Activated naive CD4-positive, alpha-beta T cell treated with anti-CD3 and anti-CD28 coated beads for 36 hours (primary cell): ENCODE data around the gene PHF13. TPM values are rescaled to one million over a fixed set of nuclear protein-coding genes. Genes with fewer than 3 reads are reported as not detected.

ENCODE experiments used
- CTCF ChIA-PET: fragments of 350-600 bp; sonication (Branson Sonifier 250); formaldehyde crosslinking; loops from one replicate; lab custom pipeline; 2021; ENCODE audit warnings: antibody characterized with exemption; lab: Charles Lee
- DNase-seq: peaks from one replicate; pipeline ENCODE4 v3.0.0-alpha.2; 2020
- H3K27ac Mint-ChIP-seq: one replicate; pipeline ENCODE4 v1.8.0; 2021; ENCODE audit warnings: mild to moderate bottlenecking, mixed read lengths
- H3K27me3 Mint-ChIP-seq: one replicate; pipeline ENCODE4 v1.8.0; 2021; ENCODE audit warnings: low read depth, mixed read lengths
- H3K36me3 Mint-ChIP-seq: one replicate; pipeline ENCODE4 v1.8.0; 2021; ENCODE audit warnings: low read depth, mixed read lengths
- H3K4me1 Mint-ChIP-seq: one replicate; pipeline ENCODE4 v1.8.0; 2021; ENCODE audit warnings: low read depth, mixed read lengths
- H3K4me3 Mint-ChIP-seq: one replicate; pipeline ENCODE4 v1.8.0; 2021; ENCODE audit warnings: mild to moderate bottlenecking, moderate library complexity, mixed read lengths
- H3K9me3 Mint-ChIP-seq: one replicate; pipeline ENCODE4 v1.8.0; 2021; ENCODE audit warnings: mixed read lengths
- intact Hi-C: fragments of 100-400 bp; cut with micrococcal nuclease; formaldehyde crosslinking; loops from one replicate; pipeline ENCODE4 v1.15.1; 2023
- total RNA-seq, 2 experiments: library from RNA; stranded (reverse); gene quantifications; one replicate each; pipeline ENCODE4 v1.2.3, GENCODE V29; 2021

The PHF13 gene
- 10 to 100 TPM; 10.8 to 11.3 TPM for total RNA-seq

DNA sequence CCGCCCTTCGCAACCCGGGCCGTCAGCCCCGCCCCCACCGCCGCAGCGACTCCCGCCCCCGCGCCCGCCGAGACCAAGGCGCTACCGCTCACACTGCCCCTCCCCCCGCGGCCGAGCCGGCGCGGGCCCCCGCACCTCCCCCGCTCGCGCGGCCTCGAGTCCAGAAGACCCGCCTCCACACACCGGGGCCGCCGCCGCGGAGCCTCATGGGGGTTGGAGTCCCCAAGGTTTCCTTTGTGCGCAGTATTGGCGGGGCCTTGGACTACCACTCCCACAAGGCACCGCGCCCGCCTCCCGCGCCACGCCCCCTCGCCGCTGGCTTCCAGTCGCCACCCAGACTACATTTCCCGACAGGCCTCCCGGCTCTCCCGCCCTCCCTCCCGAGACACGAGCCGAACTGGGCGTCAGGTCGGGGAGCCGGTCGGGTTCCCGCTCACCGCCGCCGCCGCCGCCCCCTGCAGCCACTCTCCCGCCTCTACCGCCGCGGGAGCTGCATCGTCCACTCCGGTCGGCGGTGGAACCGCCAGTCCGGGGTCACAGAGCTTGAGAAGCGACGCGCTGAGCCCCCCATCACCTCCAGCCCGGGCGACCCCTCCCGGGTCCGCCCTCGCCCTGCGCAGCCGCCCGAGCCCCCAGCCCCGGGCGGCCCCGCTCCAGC lies at the start of gene PHF13:
Gene PHF13 (plus strand): TSS at position 371 of the 658 bp plus-strand sequence. CDS start 336 bp downstream, outside the sequence.
- H3K36me3 Mint-ChIP-seq = peaks cover 10% of the 10 kb centered on the region
- peak; percentile 100 for DNase-seq
- peak within 1 kb of the TSS; percentile 81 for H3K27ac Mint-ChIP-seq
- intact Hi-C loops = loop anchor here (1.0 kb wide), 4 partner anchors 12 to 59 kb away; partner anchors contain the start of genes NOL9 and ZBTB48
- H3K4me1 Mint-ChIP-seq = peaks cover 17% of the 10 kb centered on the region
- H3K4me3 Mint-ChIP-seq = peak within 1 kb of the TSS; percentile 87
- H3K27me3 Mint-ChIP-seq = no peaks in the 10 kb centered on the region
- no peaks in the 10 kb centered on the region for H3K9me3 Mint-ChIP-seq
- CTCF ChIA-PET = interaction anchor here (1.0 kb wide), 1 partner anchor 59 kb away, joined by 3 read pairs; the partner anchor contains the start of gene NOL9

DNA sequence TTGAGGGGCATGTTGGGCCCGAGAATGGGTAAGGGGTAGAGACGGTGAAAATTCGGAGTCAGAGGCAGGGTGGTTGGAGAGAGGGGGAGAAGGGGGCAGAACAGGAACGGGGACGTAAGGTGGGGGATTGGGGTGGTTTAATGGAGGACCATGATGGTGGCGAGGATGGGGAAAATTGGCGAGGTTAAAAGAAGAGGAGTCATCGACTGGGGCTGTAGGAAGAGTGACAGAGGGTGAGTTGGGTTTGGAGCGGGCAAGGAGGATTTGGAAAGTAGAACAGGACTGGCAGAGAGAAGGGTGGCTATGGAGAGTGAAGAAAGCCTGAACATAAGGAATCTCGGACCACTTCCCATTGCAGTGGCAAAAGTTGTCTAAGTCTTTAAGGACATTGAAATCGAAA lies 44.5 kb upstream of the PHF13 start:
- H3K9me3 Mint-ChIP-seq = peaks cover 9% of the 10 kb centered on the region
- intact Hi-C loops = no loop called here
- CTCF ChIA-PET = interaction anchor here (0.6 kb wide), 1 partner anchor 19 kb away, joined by 3 read pairs; no protein-coding TSS in a partner anchor
- H3K27me3 Mint-ChIP-seq = no peaks in the 10 kb centered on the region
- no peak overlapping the region for H3K4me3 Mint-ChIP-seq
- no peaks in the 10 kb centered on the region for H3K36me3 Mint-ChIP-seq
- no peak overlapping the region for H3K27ac Mint-ChIP-seq
- no peaks in the 10 kb centered on the region for H3K4me1 Mint-ChIP-seq
- no peak for DNase-seq

DNA sequence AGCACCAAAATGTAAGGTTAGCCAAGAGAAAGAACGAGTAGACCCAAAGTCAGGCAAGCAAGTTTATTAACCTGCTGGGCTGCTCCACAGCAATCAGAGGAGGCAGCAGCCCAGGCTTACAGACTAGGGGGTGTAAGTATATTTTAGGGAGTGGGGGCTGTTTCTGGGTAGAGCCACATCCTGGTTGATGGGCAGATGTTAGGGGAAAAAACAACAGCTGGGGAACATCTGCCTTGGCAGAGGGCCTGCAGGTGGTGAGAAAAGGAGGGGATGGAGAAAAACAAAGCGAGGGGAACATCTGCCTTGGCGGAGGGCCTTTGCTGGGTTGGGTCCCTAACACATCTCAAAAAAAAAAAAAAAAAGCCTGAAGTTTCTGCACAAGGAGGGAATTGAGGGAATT lies 43.4 kb upstream of the PHF13 start:
- Mint-ChIP-seq H3K36me3 (no peaks in the 10 kb centered on the region), H3K4me1 (no peaks in the 10 kb centered on the region), H3K4me3 (no peak overlapping the region), H3K9me3 (peaks cover 9% of the 10 kb centered on the region), H3K27ac (no peak overlapping the region), H3K27me3 (no peaks in the 10 kb centered on the region)
- DNase-seq = no peak
- CTCF ChIA-PET = no interaction called here
- intact Hi-C loops = no loop called here

DNA sequence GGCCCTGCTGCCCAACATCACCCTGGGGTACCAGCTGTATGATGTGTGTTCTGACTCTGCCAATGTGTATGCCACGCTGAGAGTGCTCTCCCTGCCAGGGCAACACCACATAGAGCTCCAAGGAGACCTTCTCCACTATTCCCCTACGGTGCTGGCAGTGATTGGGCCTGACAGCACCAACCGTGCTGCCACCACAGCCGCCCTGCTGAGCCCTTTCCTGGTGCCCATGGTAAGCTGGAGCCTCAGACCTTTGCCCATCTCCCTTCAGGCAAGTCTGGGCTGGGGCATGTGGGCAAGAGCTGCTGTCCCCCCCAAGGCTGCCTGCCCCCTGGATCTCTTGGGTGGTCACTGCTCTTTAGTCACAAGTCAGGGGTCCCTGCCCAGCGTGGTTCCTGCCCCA lies 42.5 kb upstream of the PHF13 start:
- Mint-ChIP-seq H3K36me3 (no peaks in the 10 kb centered on the region), H3K27me3 (no peaks in the 10 kb centered on the region), H3K27ac (no peak overlapping the region), H3K9me3 (peaks cover 9% of the 10 kb centered on the region), H3K4me3 (no peak overlapping the region), H3K4me1 (no peaks in the 10 kb centered on the region)
- intact Hi-C loops = no loop called here
- CTCF ChIA-PET = no interaction called here
- DNase-seq = no peak

DNA sequence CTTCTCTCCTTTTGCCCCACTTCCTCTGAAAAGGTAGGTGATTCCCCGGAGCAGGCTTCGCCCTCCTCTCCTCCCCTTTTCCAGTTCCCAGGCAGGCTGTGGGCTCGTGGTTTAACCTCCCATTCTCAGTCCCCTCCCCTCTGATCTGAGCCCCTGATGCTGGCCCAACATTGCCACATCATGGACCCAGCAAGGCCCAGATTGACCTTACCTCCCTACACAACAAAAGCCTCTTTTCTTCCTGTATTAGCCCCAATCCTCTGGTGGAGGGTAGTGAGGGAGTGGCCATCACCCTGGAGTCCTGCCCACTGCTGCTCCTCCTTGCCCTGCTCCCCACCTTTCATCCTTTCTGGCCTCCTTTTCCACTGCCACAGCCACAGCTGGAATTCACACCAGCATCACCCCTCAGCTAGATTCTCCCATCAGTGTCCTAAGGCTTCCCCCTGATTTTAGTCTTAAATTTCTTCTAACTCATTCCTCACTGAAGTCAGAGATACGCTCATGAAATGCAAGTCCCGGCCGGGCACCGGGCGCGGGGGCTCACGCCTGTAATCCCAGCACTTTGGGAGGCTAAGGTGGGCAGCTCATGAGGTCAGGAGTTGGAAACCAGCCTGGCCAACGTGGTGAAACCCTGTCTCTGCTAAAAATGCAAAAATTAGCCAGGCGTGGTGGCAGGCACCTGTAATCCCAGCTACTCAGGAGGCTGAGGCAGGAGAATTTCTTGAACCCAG lies 40.7 kb upstream of the PHF13 start:
- CTCF ChIA-PET = interaction anchor here (0.7 to 0.8 kb wide), 2 partner anchors 11 to 1214 kb away, joined by 3 to 4 read pairs; no protein-coding TSS in a partner anchor
- H3K27ac Mint-ChIP-seq = no peak overlapping the region
- intact Hi-C loops = no loop called here
- no peaks in the 10 kb centered on the region for H3K36me3 Mint-ChIP-seq
- peaks cover 9% of the 10 kb centered on the region for H3K9me3 Mint-ChIP-seq
- no peak for DNase-seq
- H3K27me3 Mint-ChIP-seq = no peaks in the 10 kb centered on the region
- no peak overlapping the region for H3K4me3 Mint-ChIP-seq
- H3K4me1 Mint-ChIP-seq = no peaks in the 10 kb centered on the region

DNA sequence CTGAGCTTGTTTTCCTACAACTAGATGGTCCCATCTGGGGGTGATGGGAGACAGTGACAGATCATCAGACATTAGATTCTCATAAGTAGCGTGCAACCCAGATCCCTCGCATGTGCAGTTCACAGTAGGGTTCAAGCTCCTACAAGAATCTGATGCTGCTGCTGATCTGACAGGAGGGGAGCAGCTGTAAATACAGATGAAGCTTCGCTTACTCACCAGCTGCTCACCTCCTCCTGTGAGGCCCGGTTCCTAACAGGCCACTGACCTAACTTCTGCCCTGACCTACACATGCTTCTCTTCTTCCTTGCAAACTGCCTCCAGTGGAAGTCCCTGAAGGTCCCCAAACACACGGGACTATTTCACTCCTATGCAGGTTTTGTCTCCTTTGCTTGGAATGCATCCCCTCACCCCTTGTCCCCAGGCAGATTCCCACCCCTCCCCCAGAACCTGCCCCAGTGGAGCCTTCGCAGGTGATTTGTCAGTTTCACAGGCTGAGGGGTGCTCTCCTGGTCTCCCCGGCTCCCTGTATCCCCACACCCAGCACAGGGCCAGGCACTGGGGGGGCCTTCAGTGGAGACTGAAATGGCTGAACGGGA lies 39.4 kb upstream of the PHF13 start:
- intact Hi-C loops = no loop called here
- CTCF ChIA-PET = interaction anchor here (0.6 kb wide), 1 partner anchor 12 kb away, joined by 4 read pairs; no protein-coding TSS in a partner anchor
- H3K27me3 Mint-ChIP-seq = no peaks in the 10 kb centered on the region
- peaks cover 2% of the 10 kb centered on the region for H3K4me1 Mint-ChIP-seq
- peaks cover 9% of the 10 kb centered on the region for H3K9me3 Mint-ChIP-seq
- H3K27ac Mint-ChIP-seq = no peak overlapping the region
- DNase-seq = no peak
- no peaks in the 10 kb centered on the region for H3K36me3 Mint-ChIP-seq
- no peak overlapping the region for H3K4me3 Mint-ChIP-seq

DNA sequence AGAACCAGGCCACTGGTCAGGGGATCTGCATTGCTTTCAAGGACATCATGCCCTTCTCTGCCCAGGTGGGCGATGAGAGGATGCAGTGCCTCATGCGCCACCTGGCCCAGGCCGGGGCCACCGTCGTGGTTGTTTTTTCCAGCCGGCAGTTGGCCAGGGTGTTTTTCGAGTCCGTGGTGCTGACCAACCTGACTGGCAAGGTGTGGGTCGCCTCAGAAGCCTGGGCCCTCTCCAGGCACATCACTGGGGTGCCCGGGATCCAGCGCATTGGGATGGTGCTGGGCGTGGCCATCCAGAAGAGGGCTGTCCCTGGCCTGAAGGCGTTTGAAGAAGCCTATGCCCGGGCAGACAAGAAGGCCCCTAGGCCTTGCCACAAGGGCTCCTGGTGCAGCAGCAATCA lies 38.7 kb upstream of the PHF13 start:
- Mint-ChIP-seq H3K36me3 (peaks cover under 1% of the 10 kb centered on the region), H3K4me1 (peaks cover 9% of the 10 kb centered on the region), H3K27ac (no peak overlapping the region), H3K4me3 (no peak overlapping the region), H3K27me3 (no peaks in the 10 kb centered on the region), H3K9me3 (peaks cover 9% of the 10 kb centered on the region)
- no peak for DNase-seq
- intact Hi-C loops = no loop called here
- CTCF ChIA-PET = interaction anchor here (0.7 kb wide), 1 partner anchor 207 kb away, joined by 3 read pairs; no protein-coding TSS in a partner anchor

DNA sequence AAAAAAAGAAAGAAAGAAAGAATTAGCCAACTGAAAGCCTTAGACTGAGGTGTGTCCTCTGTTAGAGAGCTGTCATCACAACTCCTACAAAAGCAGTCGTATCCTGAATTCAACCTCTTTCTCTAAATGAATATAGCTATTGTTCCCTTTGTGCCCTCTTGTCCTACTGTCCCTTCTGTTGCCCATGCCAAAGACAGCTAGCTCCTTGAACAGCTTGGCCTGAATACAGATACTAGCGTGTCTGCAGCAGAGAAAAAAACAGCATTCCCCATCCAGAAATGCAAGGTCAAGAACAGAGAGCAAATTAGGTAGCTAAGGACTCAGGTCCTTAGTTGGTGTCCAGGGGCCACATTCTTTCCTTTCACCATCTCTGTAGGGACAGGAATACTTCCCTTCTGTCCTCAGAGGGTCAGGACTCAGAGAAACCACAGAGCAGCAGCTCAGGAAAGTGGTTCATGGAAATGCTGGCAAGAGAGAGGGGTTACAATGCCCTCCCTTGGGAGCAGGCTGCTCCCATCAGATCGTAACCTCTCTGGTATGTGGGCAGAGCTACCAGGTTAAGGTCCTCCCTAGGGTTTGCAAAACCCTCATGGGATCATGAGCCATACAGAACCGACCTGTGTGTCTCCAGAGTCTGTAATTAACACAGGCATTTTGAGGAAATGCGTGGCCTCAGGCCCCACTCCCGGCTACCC lies 35.6 kb upstream of the PHF13 start:
- H3K4me3 Mint-ChIP-seq = no peak overlapping the region
- CTCF ChIA-PET = no interaction called here
- intact Hi-C loops = loop anchor here (2.0 kb wide), 1 partner anchor 47 kb away; the partner anchor contains the start of gene THAP3

DNA sequence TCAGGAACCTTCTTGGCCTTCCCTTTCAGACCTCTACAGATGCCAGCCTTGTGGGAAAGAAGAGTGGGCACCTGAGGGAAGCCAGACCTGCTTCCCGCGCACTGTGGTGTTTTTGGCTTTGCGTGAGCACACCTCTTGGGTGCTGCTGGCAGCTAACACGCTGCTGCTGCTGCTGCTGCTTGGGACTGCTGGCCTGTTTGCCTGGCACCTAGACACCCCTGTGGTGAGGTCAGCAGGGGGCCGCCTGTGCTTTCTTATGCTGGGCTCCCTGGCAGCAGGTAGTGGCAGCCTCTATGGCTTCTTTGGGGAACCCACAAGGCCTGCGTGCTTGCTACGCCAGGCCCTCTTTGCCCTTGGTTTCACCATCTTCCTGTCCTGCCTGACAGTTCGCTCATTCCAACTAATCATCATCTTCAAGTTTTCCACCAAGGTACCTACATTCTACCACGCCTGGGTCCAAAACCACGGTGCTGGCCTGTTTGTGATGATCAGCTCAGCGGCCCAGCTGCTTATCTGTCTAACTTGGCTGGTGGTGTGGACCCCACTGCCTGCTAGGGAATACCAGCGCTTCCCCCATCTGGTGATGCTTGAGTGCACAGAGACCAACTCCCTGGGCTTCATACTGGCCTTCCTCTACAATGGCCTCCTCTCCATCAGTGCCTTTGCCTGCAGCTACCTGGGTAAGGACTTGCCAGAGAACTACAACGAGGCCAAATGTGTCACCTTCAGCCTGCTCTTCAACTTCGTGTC lies 34.7 kb upstream of the PHF13 start:
- H3K36me3 Mint-ChIP-seq = peaks cover 4% of the 10 kb centered on the region
- H3K4me1 Mint-ChIP-seq = peaks cover 32% of the 10 kb centered on the region
- no peaks in the 10 kb centered on the region for H3K9me3 Mint-ChIP-seq
- peak overlapping the region; percentile 94 for H3K27ac Mint-ChIP-seq
- intact Hi-C loops = loop anchor here (1.0 to 2.0 kb wide), 4 partner anchors 23 to 46 kb away; partner anchors contain the start of genes NOL9, PHF13 and THAP3
- peak overlapping the region; percentile 97 for H3K4me3 Mint-ChIP-seq
- CTCF ChIA-PET = no interaction called here
- no peak for DNase-seq
- H3K27me3 Mint-ChIP-seq = no peaks in the 10 kb centered on the region

More for the DNA sequence above, 35.6 kb upstream of the PHF13 start:
- Mint-ChIP-seq H3K27me3 (no peaks in the 10 kb centered on the region), H3K27ac (no peak overlapping the region), H3K9me3 (no peaks in the 10 kb centered on the region), H3K4me1 (peaks cover 32% of the 10 kb centered on the region), H3K36me3 (peaks cover 4% of the 10 kb centered on the region)
- DNase-seq = no peak

DNA sequence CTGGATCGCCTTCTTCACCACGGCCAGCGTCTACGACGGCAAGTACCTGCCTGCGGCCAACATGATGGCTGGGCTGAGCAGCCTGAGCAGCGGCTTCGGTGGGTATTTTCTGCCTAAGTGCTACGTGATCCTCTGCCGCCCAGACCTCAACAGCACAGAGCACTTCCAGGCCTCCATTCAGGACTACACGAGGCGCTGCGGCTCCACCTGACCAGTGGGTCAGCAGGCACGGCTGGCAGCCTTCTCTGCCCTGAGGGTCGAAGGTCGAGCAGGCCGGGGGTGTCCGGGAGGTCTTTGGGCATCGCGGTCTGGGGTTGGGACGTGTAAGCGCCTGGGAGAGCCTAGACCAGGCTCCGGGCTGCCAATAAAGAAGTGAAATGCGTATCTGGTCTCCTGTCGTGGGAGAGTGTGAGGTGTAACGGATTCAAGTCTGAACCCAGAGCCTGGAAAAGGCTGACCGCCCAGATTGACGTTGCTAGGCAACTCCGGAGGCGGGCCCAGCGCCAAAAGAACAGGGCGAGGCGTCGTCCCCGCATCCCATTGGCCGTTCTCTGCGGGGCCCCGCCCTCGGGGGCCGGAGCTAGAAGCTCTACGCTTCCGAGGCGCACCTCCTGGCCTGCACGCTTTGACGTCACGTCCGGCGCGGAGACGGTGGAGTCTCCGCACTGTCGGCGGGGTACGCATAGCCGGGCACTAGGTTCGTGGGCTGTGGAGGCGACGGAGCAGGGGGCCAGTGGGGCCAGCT lies 34.0 kb upstream of the PHF13 start, which contains the start of gene ZBTB48:
Gene ZBTB48 (plus strand): TSS at position 621 of the 745 bp plus-strand sequence. CDS start 616 bp downstream, outside the sequence.
- DNase-seq = peak; percentile 98
- intact Hi-C loops = loop anchor here (1.0 to 2.0 kb wide), 4 partner anchors 22 to 45 kb away; partner anchors contain the start of genes NOL9, PHF13 and THAP3
- Mint-ChIP-seq H3K36me3 (peaks cover 4% of the 10 kb centered on the region), H3K9me3 (no peaks in the 10 kb centered on the region), H3K4me3 (peak within 1 kb of the TSS; percentile 97), H3K27ac (peak within 1 kb of the TSS; percentile 94), H3K4me1 (peaks cover 34% of the 10 kb centered on the region), H3K27me3 (no peaks in the 10 kb centered on the region)
- CTCF ChIA-PET = interaction anchor here (1.0 kb wide), 1 partner anchor 25 kb away, joined by 4 read pairs; the partner anchor contains the start of gene NOL9
